ENCODE results near the gene IFNL2. TPM values are rescaled to one million over a fixed set of nuclear protein-coding genes. Genes with fewer than 3 reads are reported as not detected.

IFNL2 gene
- total RNA-seq, result not detected in 2 replicates

GRCh38 chr19:39268085-39268484 is at the start of gene IFNL2:
Gene IFNL2, plus strand, starts transcription at chr19:39268396. Its CDS starts 173 bp downstream, at chr19:39268569.

GRCh38 chr19:39244410-39245100 is 23.6 kb upstream of the IFNL2 start, which contains the start of gene IFNL3:
Gene IFNL3, minus strand, starts transcription at chr19:39245006. Its CDS starts 39 bp downstream, at chr19:39244967.

GRCh38 chr19:39248806-39249205 is 19.4 kb upstream of the IFNL2 start, which contains the start of gene IFNL4:
Gene IFNL4, minus strand, starts transcription at chr19:39248856.

GRCh38 chr19:39296055-39296645 is 28.0 kb downstream of the IFNL2 start, which contains the start of gene IFNL1:
Gene IFNL1, plus strand, starts transcription at chr19:39296407. Its CDS starts 15 bp downstream, at chr19:39296422.

Other genes with a start within 250 kb of the IFNL2 start
- 9.2 and 11.9 TPM in 2 replicates for gene FBXO27, start 235.8 kb upstream of the IFNL2 start, total RNA-seq
- 1.4 and 1.8 TPM in 2 replicates for gene ACP7, start 184.0 kb upstream of the IFNL2 start, total RNA-seq
- gene PAK4, start 142.6 kb upstream of the IFNL2 start, total RNA-seq, result 28.1 and 29.4 TPM in 2 replicates
- gene NCCRP1, start 71.4 kb upstream of the IFNL2 start, total RNA-seq, result 38.0 and 41.0 TPM in 2 replicates
- not detected in 2 replicates for gene SYCN, start 64.1 kb upstream of the IFNL2 start, total RNA-seq
- not detected in 2 replicates for gene IFNL3, start 23.4 kb upstream of the IFNL2 start, total RNA-seq
- not detected in 2 replicates for gene IFNL4, start 19.5 kb upstream of the IFNL2 start, total RNA-seq
- gene IFNL1, start 28.0 kb downstream of the IFNL2 start, total RNA-seq, result not detected in 2 replicates
- 0.05 and 0.28 TPM in 2 replicates for gene LRFN1, start 52.5 kb downstream of the IFNL2 start, total RNA-seq
- gene GMFG, start 67.6 kb downstream of the IFNL2 start, total RNA-seq, result 0.71 TPM in 1 of 2 replicates, not detected in the other
- gene SAMD4B, start 74.0 kb downstream of the IFNL2 start, total RNA-seq, result 50.6 and 63.3 TPM in 2 replicates
- gene PAF1, start 122.7 kb downstream of the IFNL2 start, total RNA-seq, result 42.3 and 52.8 TPM in 2 replicates
- 18.8 and 22.2 TPM in 2 replicates for gene MED29, start 123.0 kb downstream of the IFNL2 start, total RNA-seq
- 43.6 and 79.2 TPM in 2 replicates for gene ZFP36, start 138.5 kb downstream of the IFNL2 start, total RNA-seq
- gene PLEKHG2, start 144.3 kb downstream of the IFNL2 start, total RNA-seq, result 22.6 and 30.9 TPM in 2 replicates
- 1,883 and 2,869 TPM in 2 replicates for gene RPS16, start 167.6 kb downstream of the IFNL2 start, total RNA-seq
- gene SUPT5H, start 177.2 kb downstream of the IFNL2 start, total RNA-seq, result 57.2 and 82.5 TPM in 2 replicates
- gene TIMM50, start 212.4 kb downstream of the IFNL2 start, total RNA-seq, result 98.2 and 103 TPM in 2 replicates
- 1.3 and 1.4 TPM in 2 replicates for gene DLL3, start 230.6 kb downstream of the IFNL2 start, total RNA-seq
- not detected in 2 replicates for gene SELENOV, start 246.7 kb downstream of the IFNL2 start, total RNA-seq